ENCODE measurements around the gene COIL. TPM values are rescaled to one million over a fixed set of nuclear protein-coding genes. Genes with fewer than 3 reads are reported as not detected.

The COIL gene
- polyA plus RNA-seq, 2 donors, result 8.8 to 9.4 TPM

- Histone ChIP-seq H3K9me3 (ENCODE audit: control insufficient read depth in 2 of 2, insufficient read depth in 1 of 2, low read depth in 1 of 2, low read length in 1 of 2) (no peaks in the 10 kb centered on the region), H3K36me3 (ENCODE audit: control insufficient read depth in 2 of 2, insufficient read depth in 2 of 2, low read length in 1 of 2) (no peaks in the 10 kb centered on the region), H3K27ac (ENCODE audit: low read depth in 2 of 2, low read length in 1 of 2) (no peak overlapping the region), H3K27me3 (ENCODE audit: control insufficient read depth in 1 of 2, insufficient read depth in 2 of 2, low read length in 2 of 2) (no peaks in the 10 kb centered on the region), H3K4me3 (ENCODE audit: low read depth in 1 of 2, low read length in 2 of 2) (no peak overlapping the region), H3K4me1 (ENCODE audit: control insufficient read depth in 2 of 2, insufficient read depth in 2 of 2, low read length in 1 of 2) (no peaks in the 10 kb centered on the region)
- 91 to 95% methylated on average over 2 of the region's 2 CpGs for WGBS, 2 donors
These were observed 32.3 kb downstream of the COIL start for GRCh38 chr17:56928586-56928985.

DNA sequence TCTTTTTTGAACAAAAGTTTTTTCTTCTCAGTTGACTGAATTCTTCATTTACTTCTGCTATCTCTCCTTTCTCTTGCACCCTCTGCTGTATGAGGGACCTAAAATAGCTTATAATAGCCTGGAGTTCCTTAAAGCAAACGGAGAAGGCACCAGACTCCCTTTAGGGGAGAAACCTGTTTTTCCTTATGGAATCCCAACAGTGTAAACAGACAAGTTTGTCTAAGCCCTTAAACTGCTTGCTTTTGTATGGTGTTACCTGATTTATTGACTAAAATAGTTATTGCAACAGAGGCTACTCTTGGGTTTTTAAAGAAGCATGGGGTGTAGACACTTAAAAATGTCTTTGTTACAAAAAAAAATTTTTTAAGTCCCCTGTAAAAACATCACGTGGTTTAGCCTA, 34.1 kb downstream of the COIL start:
- H3K27ac ChIP-seq (ENCODE audit: low read depth in 2 of 2, low read length in 1 of 2), result no peak overlapping the region
- 55 to 56% methylated on average over 2 of the region's 2 CpGs for WGBS, 2 donors
- H3K4me3 ChIP-seq (ENCODE audit: low read depth in 1 of 2, low read length in 2 of 2), result no peak overlapping the region
- H3K27me3 ChIP-seq (ENCODE audit: control insufficient read depth in 1 of 2, insufficient read depth in 2 of 2, low read length in 2 of 2), result no peaks in the 10 kb centered on the region
- no peaks in the 10 kb centered on the region for H3K36me3 ChIP-seq (ENCODE audit: control insufficient read depth in 2 of 2, insufficient read depth in 2 of 2, low read length in 1 of 2)
- no peaks in the 10 kb centered on the region for H3K9me3 ChIP-seq (ENCODE audit: control insufficient read depth in 2 of 2, insufficient read depth in 1 of 2, low read depth in 1 of 2, low read length in 1 of 2)
- H3K4me1 ChIP-seq (ENCODE audit: control insufficient read depth in 2 of 2, insufficient read depth in 2 of 2, low read length in 1 of 2), result no peaks in the 10 kb centered on the region

GRCh38 chr17:56926270-56926669, 34.6 kb downstream of the COIL start:
- Histone ChIP-seq H3K27me3 (ENCODE audit: control insufficient read depth in 1 of 2, insufficient read depth in 2 of 2, low read length in 2 of 2) (no peaks in the 10 kb centered on the region), H3K4me1 (ENCODE audit: control insufficient read depth in 2 of 2, insufficient read depth in 2 of 2, low read length in 1 of 2) (no peaks in the 10 kb centered on the region), H3K9me3 (ENCODE audit: control insufficient read depth in 2 of 2, insufficient read depth in 1 of 2, low read depth in 1 of 2, low read length in 1 of 2) (no peaks in the 10 kb centered on the region), H3K36me3 (ENCODE audit: control insufficient read depth in 2 of 2, insufficient read depth in 2 of 2, low read length in 1 of 2) (no peaks in the 10 kb centered on the region), H3K27ac (ENCODE audit: low read depth in 2 of 2, low read length in 1 of 2) (no peak overlapping the region), H3K4me3 (ENCODE audit: low read depth in 1 of 2, low read length in 2 of 2) (no peak overlapping the region)

DNA sequence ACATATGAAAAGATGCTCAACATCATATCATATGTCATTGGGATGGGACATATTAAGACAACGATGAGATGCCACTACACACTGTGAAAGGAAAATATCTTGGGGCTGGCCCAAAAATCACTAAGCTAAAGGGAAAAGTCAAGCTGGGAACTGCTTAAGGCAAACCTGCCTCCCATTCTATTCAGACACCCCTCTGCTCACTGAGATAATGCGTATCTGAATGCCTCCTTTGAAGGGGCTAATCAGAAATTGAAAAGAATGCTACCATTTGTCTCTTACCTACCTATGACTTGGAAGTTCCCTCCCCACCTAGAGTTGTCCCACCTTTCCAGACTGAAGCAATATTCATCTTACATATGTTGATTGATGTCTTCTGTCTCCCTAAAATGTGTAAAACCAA, 35.8 kb downstream of the COIL start:
- H3K4me3 ChIP-seq (ENCODE audit: low read depth in 1 of 2, low read length in 2 of 2), result no peak overlapping the region
- no peak overlapping the region for H3K27ac ChIP-seq (ENCODE audit: low read depth in 2 of 2, low read length in 1 of 2)
- H3K4me1 ChIP-seq (ENCODE audit: control insufficient read depth in 2 of 2, insufficient read depth in 2 of 2, low read length in 1 of 2), result no peaks in the 10 kb centered on the region
- H3K36me3 ChIP-seq (ENCODE audit: control insufficient read depth in 2 of 2, insufficient read depth in 2 of 2, low read length in 1 of 2), result no peaks in the 10 kb centered on the region
- no peaks in the 10 kb centered on the region for H3K9me3 ChIP-seq (ENCODE audit: control insufficient read depth in 2 of 2, insufficient read depth in 1 of 2, low read depth in 1 of 2, low read length in 1 of 2)
- no peaks in the 10 kb centered on the region for H3K27me3 ChIP-seq (ENCODE audit: control insufficient read depth in 1 of 2, insufficient read depth in 2 of 2, low read length in 2 of 2)
- 82 to 92% methylated on average over 2 of the region's 2 CpGs for WGBS, 2 donors

GRCh38 chr17:56919717-56920116, 41.1 kb downstream of the COIL start:
- Histone ChIP-seq H3K4me3 (ENCODE audit: low read depth in 1 of 2, low read length in 2 of 2) (no peak overlapping the region), H3K9me3 (ENCODE audit: control insufficient read depth in 2 of 2, insufficient read depth in 1 of 2, low read depth in 1 of 2, low read length in 1 of 2) (no peaks in the 10 kb centered on the region), H3K36me3 (ENCODE audit: control insufficient read depth in 2 of 2, insufficient read depth in 2 of 2, low read length in 1 of 2) (no peaks in the 10 kb centered on the region), H3K4me1 (ENCODE audit: control insufficient read depth in 2 of 2, insufficient read depth in 2 of 2, low read length in 1 of 2) (no peaks in the 10 kb centered on the region), H3K27ac (ENCODE audit: low read depth in 2 of 2, low read length in 1 of 2) (no peak overlapping the region), H3K27me3 (ENCODE audit: control insufficient read depth in 1 of 2, insufficient read depth in 2 of 2, low read length in 2 of 2) (no peaks in the 10 kb centered on the region)
- WGBS, 2 donors, result 86 to 90% methylated on average over 1 of the region's 1 CpG

GRCh38 chr17:56918916-56919315, 41.9 kb downstream of the COIL start:
- H3K27ac ChIP-seq (ENCODE audit: low read depth in 2 of 2, low read length in 1 of 2), result no peak overlapping the region

DNA sequence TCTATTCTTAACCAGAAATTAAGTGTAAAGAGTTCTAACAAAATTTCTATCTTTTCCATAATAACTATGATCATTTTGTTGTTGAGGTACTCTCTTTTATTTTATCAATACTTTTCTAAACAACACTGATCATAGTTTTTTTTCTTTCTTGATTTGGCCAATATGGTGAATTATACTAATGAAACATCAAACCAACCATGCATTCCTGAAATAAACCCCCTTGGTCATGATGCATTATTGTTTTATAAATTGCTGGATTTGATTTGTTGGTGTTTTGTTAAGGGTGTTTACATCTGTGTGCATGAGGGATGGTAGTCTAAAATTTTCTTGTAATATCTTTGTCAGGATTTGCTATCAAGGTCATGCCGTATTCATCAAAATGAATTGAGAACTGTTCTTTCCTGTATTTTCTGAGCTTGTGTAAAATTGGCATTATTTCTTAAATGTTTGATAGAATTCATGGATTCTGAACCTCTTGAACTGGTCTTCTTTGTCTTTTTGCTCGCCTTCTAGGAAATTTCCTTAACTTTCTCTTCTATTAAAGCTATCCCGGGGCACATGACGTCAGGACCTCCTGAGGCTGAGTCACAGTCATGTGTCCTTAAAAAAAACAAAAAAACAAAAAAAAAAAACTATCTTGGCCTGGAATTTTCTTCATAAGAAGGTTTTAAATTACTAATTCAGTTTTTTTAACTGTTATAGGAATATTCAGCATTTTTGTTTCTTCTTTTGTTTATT, 43.1 kb downstream of the COIL start:
- H3K36me3 ChIP-seq (ENCODE audit: control insufficient read depth in 2 of 2, insufficient read depth in 2 of 2, low read length in 1 of 2), result no peaks in the 10 kb centered on the region
- H3K4me3 ChIP-seq (ENCODE audit: low read depth in 1 of 2, low read length in 2 of 2), result no peak overlapping the region
- no peaks in the 10 kb centered on the region for H3K4me1 ChIP-seq (ENCODE audit: control insufficient read depth in 2 of 2, insufficient read depth in 2 of 2, low read length in 1 of 2)
- WGBS, 2 donors, result 82 to 93% methylated on average over 4 of the region's 4 CpGs
- no peaks in the 10 kb centered on the region for H3K9me3 ChIP-seq (ENCODE audit: control insufficient read depth in 2 of 2, insufficient read depth in 1 of 2, low read depth in 1 of 2, low read length in 1 of 2)
- H3K27me3 ChIP-seq (ENCODE audit: control insufficient read depth in 1 of 2, insufficient read depth in 2 of 2, low read length in 2 of 2), result no peaks in the 10 kb centered on the region
- no peak overlapping the region for H3K27ac ChIP-seq (ENCODE audit: low read depth in 2 of 2, low read length in 1 of 2)

More at GRCh38 chr17:56918916-56919315, 41.9 kb downstream of the COIL start:
- Histone ChIP-seq H3K36me3 (ENCODE audit: control insufficient read depth in 2 of 2, insufficient read depth in 2 of 2, low read length in 1 of 2) (no peaks in the 10 kb centered on the region), H3K27me3 (ENCODE audit: control insufficient read depth in 1 of 2, insufficient read depth in 2 of 2, low read length in 2 of 2) (no peaks in the 10 kb centered on the region), H3K4me3 (ENCODE audit: low read depth in 1 of 2, low read length in 2 of 2) (no peak overlapping the region), H3K4me1 (ENCODE audit: control insufficient read depth in 2 of 2, insufficient read depth in 2 of 2, low read length in 1 of 2) (no peaks in the 10 kb centered on the region), H3K9me3 (ENCODE audit: control insufficient read depth in 2 of 2, insufficient read depth in 1 of 2, low read depth in 1 of 2, low read length in 1 of 2) (no peaks in the 10 kb centered on the region)
- 60 to 68% methylated on average over 3 of the region's 3 CpGs for WGBS, 2 donors

- H3K4me1 ChIP-seq (ENCODE audit: control insufficient read depth in 2 of 2, insufficient read depth in 2 of 2, low read length in 1 of 2), result peaks cover 0 to 8% of the 10 kb centered on the region in 2 donors
- 5 to 7% methylated on average over 14 of the region's 14 CpGs for WGBS, 2 donors
- H3K9me3 ChIP-seq (ENCODE audit: control insufficient read depth in 2 of 2, insufficient read depth in 1 of 2, low read depth in 1 of 2, low read length in 1 of 2), result no peaks in the 10 kb centered on the region
These were observed 46.1 kb downstream of the COIL start for GRCh38 chr17:56914581-56915273.

DNA sequence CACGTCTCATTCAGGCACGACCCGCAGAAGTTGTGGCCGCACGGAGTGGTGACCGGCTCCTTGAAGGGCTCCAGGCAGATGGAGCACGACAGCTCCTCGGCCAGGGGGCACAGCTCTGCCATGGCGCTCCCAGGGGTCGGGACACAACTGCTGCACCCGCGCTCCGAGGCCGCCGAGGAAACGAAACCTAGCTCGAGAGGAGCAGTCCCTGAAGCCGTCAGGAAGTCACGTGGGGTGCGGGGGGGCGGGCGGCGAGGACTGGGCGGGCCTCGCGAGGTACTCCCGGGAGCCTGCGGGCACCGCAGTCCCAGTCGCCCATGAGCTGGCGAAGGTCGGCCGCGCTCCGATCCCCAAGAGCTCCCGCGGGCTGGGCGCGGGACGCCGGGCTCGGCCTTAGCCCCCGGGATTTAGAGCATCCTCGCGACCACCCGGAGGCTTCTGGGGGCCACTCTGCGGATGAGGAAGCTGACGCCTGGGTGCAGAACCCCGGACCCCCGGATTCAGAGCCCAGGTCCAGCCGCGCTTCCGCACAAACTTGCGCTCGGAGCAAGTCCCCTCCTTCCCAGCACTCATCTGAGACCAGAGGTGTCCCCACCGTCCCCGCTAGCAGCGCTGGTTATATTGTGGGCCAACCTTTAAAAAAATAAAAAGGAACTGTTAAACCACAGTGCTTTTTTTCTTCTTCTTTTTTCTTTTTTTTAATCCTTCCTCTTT, 46.8 kb downstream of the COIL start, which contains the start of gene TRIM25:
Gene TRIM25 (minus strand): TSS at position 183 of the 714 bp plus-strand sequence. CDS start 61 bp downstream, at position 122.
- H3K4me3 ChIP-seq (ENCODE audit: low read depth in 1 of 2, low read length in 2 of 2), result peak within 1 kb of the TSS; percentile 95 to 98
- WGBS, 2 donors, result 0% methylated on average over 44 to 58 of the region's 58 CpGs
- H3K36me3 ChIP-seq (ENCODE audit: control insufficient read depth in 2 of 2, insufficient read depth in 2 of 2, low read length in 1 of 2), result peaks cover 0 to 2% of the 10 kb centered on the region in 2 donors
- peaks cover 0 to 8% of the 10 kb centered on the region in 2 donors for H3K4me1 ChIP-seq (ENCODE audit: control insufficient read depth in 2 of 2, insufficient read depth in 2 of 2, low read length in 1 of 2)
- H3K27ac ChIP-seq (ENCODE audit: low read depth in 2 of 2, low read length in 1 of 2), result peak within 1 kb of the TSS; percentile 90 to 94
- no peaks in the 10 kb centered on the region for H3K9me3 ChIP-seq (ENCODE audit: control insufficient read depth in 2 of 2, insufficient read depth in 1 of 2, low read depth in 1 of 2, low read length in 1 of 2)
- no peaks in the 10 kb centered on the region for H3K27me3 ChIP-seq (ENCODE audit: control insufficient read depth in 1 of 2, insufficient read depth in 2 of 2, low read length in 2 of 2)

More at GRCh38 chr17:56914581-56915273, 46.1 kb downstream of the COIL start:
- H3K27me3 ChIP-seq (ENCODE audit: control insufficient read depth in 1 of 2, insufficient read depth in 2 of 2, low read length in 2 of 2), result no peaks in the 10 kb centered on the region
- peak overlapping the region; percentile 95 to 98 for H3K4me3 ChIP-seq (ENCODE audit: low read depth in 1 of 2, low read length in 2 of 2)
- peak overlapping the region; percentile 90 to 94 for H3K27ac ChIP-seq (ENCODE audit: low read depth in 2 of 2, low read length in 1 of 2)
- H3K36me3 ChIP-seq (ENCODE audit: control insufficient read depth in 2 of 2, insufficient read depth in 2 of 2, low read length in 1 of 2), result peaks cover 0 to 2% of the 10 kb centered on the region in 2 donors
